Raji (cell line): ENCODE results near the gene RPS6KA3.

Experiments
- POLR2A ChIP-seq: IDR thresholded peaks from 2 replicates; pipeline ENCODE4 v1.6.1; 2011; ENCODE audit warnings: low read depth, low read length, control low read depth; ENCODE audit not compliant: insufficient read depth

The RPS6KA3 gene

DNA sequence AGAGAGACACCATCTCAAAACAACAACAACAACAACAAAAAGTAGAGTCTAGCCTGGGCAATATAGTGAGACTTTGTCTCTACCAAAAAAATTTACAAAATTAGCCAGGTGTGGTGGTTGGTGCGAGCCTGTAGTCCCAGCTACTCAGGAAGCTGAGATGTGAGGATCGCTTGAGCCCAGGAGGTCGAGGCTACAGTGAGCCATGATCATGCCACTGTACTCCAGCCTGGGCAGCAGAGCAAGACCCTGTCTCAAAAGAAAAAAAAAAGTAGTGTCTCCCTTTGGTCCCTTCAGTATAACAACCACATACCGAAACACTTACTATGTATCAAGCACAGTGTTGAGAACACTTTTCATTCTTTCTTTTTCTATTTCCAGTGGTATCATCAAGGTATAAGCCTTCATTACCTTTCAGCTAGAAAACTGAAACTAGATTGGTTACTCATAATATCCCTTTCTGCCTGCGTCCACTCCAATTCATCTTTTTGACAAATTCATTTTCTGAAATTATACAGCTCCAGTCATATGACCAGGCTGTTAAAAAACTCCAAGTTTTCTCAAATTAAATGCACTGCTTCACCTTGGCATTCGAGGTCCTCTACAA lies 54.1 kb downstream of the RPS6KA3 start:
- TF ChIP-seq POLR2A: no peak

GRCh38 chrX:20211261-20211786 lies 55.4 kb downstream of the RPS6KA3 start:
- no peak for TF ChIP-seq POLR2A

GRCh38 chrX:20205927-20206708 lies 60.6 kb downstream of the RPS6KA3 start:
- TF ChIP-seq POLR2A: no peak

DNA sequence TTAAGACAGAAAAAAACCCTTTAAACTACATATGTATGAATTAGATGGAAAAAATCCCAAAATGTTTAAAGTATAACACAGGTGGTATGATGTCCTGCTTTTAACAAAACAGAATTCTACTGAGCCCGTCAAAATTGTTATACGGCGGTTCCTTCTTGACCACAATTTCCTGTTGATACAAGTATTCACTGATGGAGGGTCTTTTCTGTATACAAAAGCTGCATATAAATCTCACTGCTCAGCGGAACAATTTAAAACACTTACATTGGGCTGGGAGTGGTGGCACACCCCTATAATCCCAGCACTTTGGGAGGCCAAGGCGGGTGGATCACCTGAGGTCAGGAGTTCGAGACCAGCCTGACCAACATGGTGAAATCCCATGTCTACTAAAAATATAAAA lies 62.4 kb downstream of the RPS6KA3 start:
- TF ChIP-seq POLR2A: no peak

- no peak for TF ChIP-seq POLR2A
Observed at GRCh38 chrX:20197641-20198210, 69.0 kb downstream of the RPS6KA3 start.

GRCh38 chrX:20189171-20189570 lies 77.5 kb downstream of the RPS6KA3 start:
- no peak for TF ChIP-seq POLR2A

DNA sequence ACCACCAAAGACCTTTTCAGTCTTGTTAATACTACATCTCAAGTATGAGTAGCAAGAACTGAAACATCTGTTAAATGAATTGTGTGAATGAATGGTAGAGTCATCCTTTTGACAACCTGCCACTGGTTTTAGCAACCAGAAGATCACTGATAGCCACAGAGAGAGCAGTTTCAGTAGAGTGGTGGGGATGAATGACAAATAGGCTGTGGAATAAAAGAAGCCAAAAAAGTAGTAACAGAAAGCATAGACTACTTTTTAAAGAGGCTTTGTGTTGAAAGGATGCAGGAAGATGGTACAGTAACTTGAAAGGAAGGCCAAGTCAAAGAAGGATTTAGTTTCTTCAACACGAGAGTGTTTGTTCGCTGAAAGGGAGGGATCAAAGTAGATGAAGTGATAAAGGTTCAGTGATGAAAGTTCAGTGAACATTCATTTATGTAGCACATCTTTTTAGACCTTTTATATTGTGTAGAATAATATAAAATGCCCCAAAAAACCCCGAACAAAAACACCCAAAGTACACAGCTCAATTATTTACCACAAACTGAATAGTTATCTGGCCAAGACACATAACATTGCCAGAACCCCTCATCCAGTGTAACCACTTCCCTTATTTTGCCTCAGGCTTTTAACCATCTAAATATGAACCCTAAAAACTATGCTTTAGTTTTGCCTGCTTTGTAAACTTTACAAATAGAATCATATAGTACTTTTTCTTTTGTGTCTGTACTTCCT lies 84.9 kb downstream of the RPS6KA3 start:
- no peak for TF ChIP-seq POLR2A

- no peak for TF ChIP-seq POLR2A
Observed at GRCh38 chrX:20177093-20177492, 89.6 kb downstream of the RPS6KA3 start.

- no peak for TF ChIP-seq POLR2A
Observed at GRCh38 chrX:20173856-20174255, 92.9 kb downstream of the RPS6KA3 start.

DNA sequence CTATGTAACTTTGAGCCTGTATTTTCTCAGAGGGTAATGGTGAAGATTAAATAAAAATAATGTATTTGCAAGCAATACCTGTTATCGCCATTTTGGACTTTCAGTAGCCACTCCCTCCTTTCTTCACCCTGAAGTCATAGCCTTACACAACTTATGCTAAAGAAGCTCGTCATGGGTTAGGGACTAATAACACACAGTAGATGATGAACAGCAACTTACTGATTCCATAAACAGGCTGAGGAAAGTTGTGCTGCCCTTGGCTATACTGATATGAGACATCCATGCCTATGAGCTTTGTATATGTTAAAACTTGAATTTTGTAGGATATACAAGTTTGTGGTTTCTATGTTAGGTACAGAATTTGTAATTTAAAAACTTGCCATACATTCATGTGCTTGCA lies 93.4 kb downstream of the RPS6KA3 start:
- TF ChIP-seq POLR2A: no peak

GRCh38 chrX:20171887-20172286 lies 94.8 kb downstream of the RPS6KA3 start:
- no peak for TF ChIP-seq POLR2A

DNA sequence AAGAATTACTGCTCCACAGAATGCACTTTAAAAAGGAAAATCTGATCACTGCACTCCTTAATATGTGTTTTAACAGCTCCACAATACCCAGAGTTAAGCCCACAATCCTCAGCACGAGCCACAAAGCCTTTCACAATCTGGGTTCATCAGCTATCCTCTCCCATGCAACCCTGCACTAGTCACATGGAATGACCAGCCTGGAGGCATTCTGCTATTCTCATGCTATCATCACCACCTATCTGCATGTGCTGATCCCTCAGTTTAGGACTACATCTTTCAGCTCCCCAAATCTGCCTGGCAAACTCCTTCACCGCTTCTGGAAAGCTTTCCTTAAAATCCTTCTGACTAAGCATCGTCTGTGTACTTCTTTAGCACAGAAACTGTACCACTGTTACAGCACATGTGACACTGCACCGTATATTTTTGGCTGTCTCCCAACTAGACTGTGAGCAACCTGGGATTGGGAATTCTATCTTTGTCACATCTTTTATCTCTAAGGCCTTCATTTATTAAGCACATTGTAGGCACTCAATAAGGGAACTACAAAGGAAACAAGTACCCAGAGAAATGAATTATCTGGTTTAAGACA lies 106.8 kb downstream of the RPS6KA3 start:
- no peak for TF ChIP-seq POLR2A

- TF ChIP-seq POLR2A: no peak
Observed at GRCh38 chrX:20151689-20152088, 115.0 kb downstream of the RPS6KA3 start.

GRCh38 chrX:20149326-20149725 lies 117.4 kb downstream of the RPS6KA3 start:
- TF ChIP-seq POLR2A: no peak

DNA sequence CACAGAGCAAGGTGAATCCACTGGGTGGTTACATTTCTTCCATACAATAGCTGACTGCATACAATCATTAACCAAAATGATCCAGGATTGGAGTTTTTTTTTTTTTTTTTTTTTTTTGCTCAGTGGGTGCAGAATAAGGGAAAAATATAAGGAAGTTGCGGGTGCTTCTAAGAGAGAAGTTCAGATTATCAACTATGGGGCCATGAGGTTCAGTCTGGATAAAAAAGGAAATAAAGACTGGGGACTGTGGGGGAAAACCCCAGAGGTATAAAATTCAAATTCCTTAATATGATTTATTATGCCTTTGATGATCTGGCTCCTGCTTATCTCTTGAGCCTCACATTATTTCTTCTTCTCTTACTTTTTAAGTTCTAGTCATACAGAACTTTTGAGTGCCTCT lies 119.1 kb downstream of the RPS6KA3 start:
- TF ChIP-seq POLR2A: no peak
